CD14-positive monocyte (primary cell): Measurements from ENCODE around the gene KRT86. TPM values are rescaled to one million over a fixed set of nuclear protein-coding genes. Genes with fewer than 3 reads are reported as not detected.
"Not testable (repeated sequence)": the region's sequence is repeated elsewhere in the genome, so short reads cannot be mapped to it uniquely, and the experiment has no call there.

Source experiments
- DNase-seq, 3 donors: peaks; one replicate each; pipeline ENCODE4 v3.0.0-alpha.2; 2011 to 2022
- H2AFZ ChIP-seq: 2 replicates; pipeline ENCODE4 v1.6.0; 2012; ENCODE audit warnings: mild to moderate bottlenecking, low read depth, low read length, inconsistent platforms; ENCODE audit not compliant: insufficient read depth, poor library complexity, severe bottlenecking
- H3K27ac ChIP-seq, 2 donors: 1 replicate in 1 of 2; 2 replicates in 1 of 2; pipeline ENCODE4 v1.5.1; 2012 to 2013; ENCODE audit warnings: low read length in 2 of 2, control low read depth in 1 of 2, inconsistent platforms in 1 of 2, low read depth in 1 of 2, mild to moderate bottlenecking in 1 of 2
- H3K27me3 ChIP-seq, 2 donors: one replicate each; pipeline versions ENCODE4 v1.6.0 to v1.6.1; 2011 to 2013; ENCODE audit warnings: low read length in 2 of 2; ENCODE audit not compliant: control insufficient read depth in 2 of 2, insufficient read depth in 2 of 2
- H3K36me3 ChIP-seq, 2 donors: replicated peaks in 1 of 2; 1 replicate in 1 of 2; 2 replicates in 1 of 2; pipeline versions ENCODE4 v1.5.1 to v1.6.1; 2012 to 2013; ENCODE audit warnings: low read length in 2 of 2, control low read depth in 1 of 2, inconsistent platforms in 1 of 2, mild to moderate bottlenecking in 1 of 2; ENCODE audit not compliant: insufficient read depth in 2 of 2, control insufficient read depth in 1 of 2
- H3K4me1 ChIP-seq, 2 donors: 1 replicate in 1 of 2; 2 replicates in 1 of 2; pipeline versions ENCODE4 v1.5.1 to v1.6.1; 2012 to 2013; ENCODE audit warnings: low read length in 2 of 2, control low read depth in 1 of 2, inconsistent platforms in 1 of 2, mild to moderate bottlenecking in 1 of 2, moderate library complexity in 1 of 2; ENCODE audit not compliant: insufficient read depth in 2 of 2, control insufficient read depth in 1 of 2
- H3K4me2 ChIP-seq: replicated peaks from 2 replicates; pipeline ENCODE3; 2012; ENCODE audit warnings: low read length, moderate library complexity, mild to moderate bottlenecking; ENCODE audit not compliant: poor library complexity, severe bottlenecking; ENCODE audit errors: extremely low read depth
- H3K4me3 ChIP-seq, 3 experiments: fragments of 200-600 bp in 1 of 3; sonication (generic) in 1 of 3; replicated peaks in 1 of 3; 1 replicate in 2 of 3; 2 replicates in 1 of 3; pipeline ENCODE4 v1.5.1; 2011 to 2013; ENCODE audit warnings: low read length in 3 of 3, mild to moderate bottlenecking in 3 of 3, control low read depth in 2 of 3, low read depth in 2 of 3, inconsistent platforms in 1 of 3, moderate library complexity in 1 of 3
- H3K79me2 ChIP-seq: 2 replicates; pipeline ENCODE4 v1.6.0; 2012; ENCODE audit warnings: mild to moderate bottlenecking, control low read depth, inconsistent platforms, low read length, moderate library complexity; ENCODE audit not compliant: insufficient read depth
- H3K9ac ChIP-seq: 2 replicates; pipeline ENCODE4 v1.6.0; 2017; ENCODE audit warnings: low read length, mild to moderate bottlenecking; ENCODE audit not compliant: insufficient read depth, poor library complexity, severe bottlenecking
- H3K9me3 ChIP-seq, 2 donors: replicated peaks in 1 of 2; 1 replicate in 1 of 2; 2 replicates in 1 of 2; pipeline versions ENCODE4 v1.5.1 to v1.6.1; 2012 to 2013; ENCODE audit warnings: low read length in 2 of 2, control low read depth in 1 of 2; ENCODE audit not compliant: control insufficient read depth in 1 of 2, insufficient read depth in 1 of 2
- H4K20me1 ChIP-seq: 2 replicates; pipeline ENCODE4 v1.6.0; 2012; ENCODE audit warnings: mild to moderate bottlenecking, low read length, control low read depth, moderate library complexity; ENCODE audit not compliant: insufficient read depth
- H3K27ac Mint-ChIP-seq, 7 donors: one replicate each; pipeline ENCODE4 v1.8.0; 2020; ENCODE audit warnings: mild to moderate bottlenecking in 7 of 7, mixed read lengths in 7 of 7, moderate library complexity in 6 of 7, inconsistent platforms in 2 of 7
- H3K27me3 Mint-ChIP-seq, 3 donors: one replicate each; pipeline ENCODE4 v1.8.0; 2021 to 2022; ENCODE audit warnings: low read depth in 3 of 3, mild to moderate bottlenecking in 3 of 3, mixed read lengths in 3 of 3, moderate library complexity in 3 of 3, inconsistent platforms in 1 of 3
- H3K36me3 Mint-ChIP-seq, 2 donors: one replicate each; pipeline ENCODE4 v1.8.0; 2020; ENCODE audit warnings: mixed read lengths in 2 of 2, inconsistent platforms in 1 of 2, mild to moderate bottlenecking in 1 of 2
- H3K4me1 Mint-ChIP-seq: one replicate; pipeline ENCODE4 v1.8.0; 2020; ENCODE audit warnings: mild to moderate bottlenecking, mixed read lengths
- H3K4me3 Mint-ChIP-seq, 2 donors: one replicate each; pipeline ENCODE4 v1.8.0; 2020; ENCODE audit warnings: mild to moderate bottlenecking in 2 of 2, mixed read lengths in 2 of 2, moderate library complexity in 1 of 2
- H3K9me3 Mint-ChIP-seq, 7 donors: one replicate each; pipeline ENCODE4 v1.8.0; 2020 to 2022; ENCODE audit warnings: mixed read lengths in 7 of 7, mild to moderate bottlenecking in 6 of 7, moderate library complexity in 6 of 7, inconsistent platforms in 2 of 7
- WGBS: methylation state at CpG from one replicate; pipeline ENCODE4 v1.1.5; 2013; ENCODE audit warnings: missing lambda C conversion rate; ENCODE audit not compliant: insufficient coverage; 5-methylcytosine and 5-hydroxymethylcytosine counted together
- intact Hi-C, 2 donors: fragments of 100-400 bp; cut with micrococcal nuclease; formaldehyde crosslinking; loops; one replicate each; pipeline versions ENCODE4 v1.15.0 to v1.15.1; 2023
- polyA plus RNA-seq, 3 donors: library from polyadenylated mRNA; depleted of rRNA in 1 of 3; unstranded in 2 of 3; stranded (reverse) in 1 of 3; fragments of 300-500 nt in 2 of 3; fragments of >200 nt in 1 of 3; fragmentation: Illumina TruSeq in 2 of 3; gene quantifications; 1 replicate in 2 of 3; 2 replicates in 1 of 3; pipeline ENCODE4 v1.2.3, GENCODE V29; 2012 to 2021
- TF ChIP-seq, protein P1 (sequence below): fragments of 200-600 bp; IDR thresholded peaks from one replicate; pipeline ENCODE4 v1.8.0; 2022; ENCODE audit warnings: antibody characterized with exemption, mild to moderate bottlenecking

The KRT86 gene
- polyA plus RNA-seq, 3 donors = not detected

DNA sequence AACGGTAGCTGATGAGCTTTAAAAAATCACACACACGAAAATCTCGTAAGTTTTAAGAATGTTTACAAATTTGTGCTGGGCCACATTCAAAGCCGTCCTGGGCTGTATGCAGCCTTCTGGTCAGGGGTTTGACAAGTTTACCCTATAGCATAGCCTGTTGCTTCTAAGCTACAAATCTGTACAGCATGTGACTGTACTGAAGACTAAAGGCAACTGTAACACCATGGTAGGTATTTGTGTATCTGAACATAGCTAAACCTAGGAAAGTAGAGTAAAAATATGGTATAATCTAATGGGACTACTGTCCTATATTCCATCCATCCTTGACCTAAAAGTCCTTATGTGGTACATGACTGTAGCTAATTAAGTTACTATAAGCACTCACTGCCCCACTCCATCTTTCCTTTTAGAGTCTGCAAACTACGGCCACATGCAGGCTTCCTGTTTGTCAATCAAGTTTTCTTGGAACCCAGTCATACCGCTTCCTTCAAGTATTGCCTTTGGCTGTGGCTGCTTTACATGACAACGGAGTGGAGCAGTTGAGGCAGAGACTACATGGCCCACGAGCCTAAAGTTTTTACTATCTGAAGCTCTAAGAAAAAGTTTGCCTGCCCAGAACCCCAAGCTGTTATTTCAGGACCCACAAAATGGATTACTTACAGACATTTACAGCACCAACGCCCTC, 22.9 kb upstream of the KRT86 start:
- Mint-ChIP-seq H3K36me3 (peaks cover 10 to 16% of the 10 kb centered on the region in 2 donors), H3K4me1 (peaks cover 13% of the 10 kb centered on the region), H3K27ac (no peak overlapping the region), H3K27me3 (peaks cover 65 to 78% (median 78%) of the 10 kb centered on the region in 3 donors), H3K4me3 (peak overlapping the region in 1 of 2 donors; percentile 82), H3K9me3 (peaks cover 0 to 15% (median 3%) of the 10 kb centered on the region in 7 donors)
- intact Hi-C loops = no loop called here
- WGBS = 44% methylated on average over 5 of the region's 9 CpGs
- no peak for DNase-seq
- Histone ChIP-seq H3K4me3 (no peak overlapping the region), H3K27me3 (peaks cover 28 to 73% of the 10 kb centered on the region in 2 donors), H3K4me1 (no peaks in the 10 kb centered on the region), H3K27ac (no peak overlapping the region), H3K79me2 (no peaks in the 10 kb centered on the region), H3K9me3 (no peaks in the 10 kb centered on the region), H2AFZ (no peak overlapping the region), H3K4me2 (no peak overlapping the region), H3K9ac (no peak overlapping the region), H4K20me1 (no peaks in the 10 kb centered on the region), H3K36me3 (no peaks in the 10 kb centered on the region)
- TF ChIP-seq, protein P1, sequence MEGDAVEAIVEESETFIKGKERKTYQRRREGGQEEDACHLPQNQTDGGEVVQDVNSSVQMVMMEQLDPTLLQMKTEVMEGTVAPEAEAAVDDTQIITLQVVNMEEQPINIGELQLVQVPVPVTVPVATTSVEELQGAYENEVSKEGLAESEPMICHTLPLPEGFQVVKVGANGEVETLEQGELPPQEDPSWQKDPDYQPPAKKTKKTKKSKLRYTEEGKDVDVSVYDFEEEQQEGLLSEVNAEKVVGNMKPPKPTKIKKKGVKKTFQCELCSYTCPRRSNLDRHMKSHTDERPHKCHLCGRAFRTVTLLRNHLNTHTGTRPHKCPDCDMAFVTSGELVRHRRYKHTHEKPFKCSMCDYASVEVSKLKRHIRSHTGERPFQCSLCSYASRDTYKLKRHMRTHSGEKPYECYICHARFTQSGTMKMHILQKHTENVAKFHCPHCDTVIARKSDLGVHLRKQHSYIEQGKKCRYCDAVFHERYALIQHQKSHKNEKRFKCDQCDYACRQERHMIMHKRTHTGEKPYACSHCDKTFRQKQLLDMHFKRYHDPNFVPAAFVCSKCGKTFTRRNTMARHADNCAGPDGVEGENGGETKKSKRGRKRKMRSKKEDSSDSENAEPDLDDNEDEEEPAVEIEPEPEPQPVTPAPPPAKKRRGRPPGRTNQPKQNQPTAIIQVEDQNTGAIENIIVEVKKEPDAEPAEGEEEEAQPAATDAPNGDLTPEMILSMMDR = no peak

DNA sequence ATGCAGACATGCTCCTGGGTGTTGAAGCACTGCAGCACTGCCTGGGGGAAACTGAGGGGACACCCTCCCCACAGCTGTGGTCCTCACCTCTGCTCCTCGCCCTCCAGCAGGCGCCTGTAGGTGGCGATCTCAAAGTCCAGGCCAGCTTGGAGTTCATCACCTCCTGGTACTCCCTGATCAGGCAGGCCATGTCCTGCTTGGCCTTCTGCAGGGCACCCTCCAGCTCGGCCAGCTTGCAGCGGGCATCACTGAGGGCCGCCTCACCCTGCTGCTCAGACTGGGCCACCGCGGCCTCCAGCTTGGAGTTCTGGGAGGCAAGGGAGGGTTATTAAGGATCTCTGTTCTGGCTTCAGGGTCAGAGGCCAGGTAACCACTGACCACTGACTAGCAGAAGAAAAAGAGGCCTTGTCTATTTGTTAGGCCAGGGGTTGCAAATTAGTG, 22.2 kb upstream of the KRT86 start:
- H3K79me2 ChIP-seq, H2AFZ ChIP-seq, H3K27ac ChIP-seq, H3K4me1 ChIP-seq, intact Hi-C loops, H3K4me3 ChIP-seq, H3K27ac Mint-ChIP-seq, DNase-seq, H4K20me1 ChIP-seq, H3K36me3 ChIP-seq, H3K9me3 ChIP-seq, H3K9ac ChIP-seq, H3K4me2 ChIP-seq: not testable (repeated sequence)
- TF ChIP-seq, protein P1 = peak; percentile 40
- peaks cover 69 to 85% (median 81%) of the 10 kb centered on the region in 3 donors for H3K27me3 Mint-ChIP-seq
- WGBS = 90% methylated on average over 7 of the region's 8 CpGs
- H3K27me3 ChIP-seq = peaks cover 34 to 80% of the 10 kb centered on the region in 2 donors
- peak overlapping the region in 1 of 2 donors; percentile 55 for H3K4me3 Mint-ChIP-seq
- H3K4me1 Mint-ChIP-seq = peaks cover 15% of the 10 kb centered on the region
- H3K9me3 Mint-ChIP-seq = peaks cover 0 to 16% (median 3%) of the 10 kb centered on the region in 7 donors
- H3K36me3 Mint-ChIP-seq = peaks cover 10 to 18% of the 10 kb centered on the region in 2 donors
